Measurements from ENCODE around the gene GRM1. TPM values are rescaled to one million over a fixed set of nuclear protein-coding genes. Genes with fewer than 3 reads are reported as not detected.

GRM1 gene
- total and polyA plus RNA-seq, 2 donors (not counting 1 experiment from before 2014, with no cell fraction given), result 0.17 TPM; not detected in 1

- H3K9me3 ChIP-seq (ENCODE audit: control insufficient read depth, insufficient read depth, low read depth, low read length), result no peaks in the 10 kb centered on the region
- H3K4me1 ChIP-seq (ENCODE audit: control insufficient read depth, extremely low read depth, insufficient read depth, low read length), result no peaks in the 10 kb centered on the region
- no peaks in the 10 kb centered on the region for H4K20me1 ChIP-seq (ENCODE audit: control insufficient read depth, extremely low read depth, insufficient read depth, low read length)
- H3K27me3 ChIP-seq (ENCODE audit: control insufficient read depth, insufficient read depth, low read length), result no peaks in the 10 kb centered on the region
- TF ChIP-seq EZH2 (IDR thresholded peaks at IDR 0.05; ENCODE audit: low read length, missing control alignments) (no peak), CTCF (conservative IDR thresholded peaks at IDR 0.05 in 1 of 2, IDR thresholded peaks at IDR 0.05 in 1 of 2; ENCODE audit: low read depth in 1 of 2, low read length in 2 of 2) (no peak)
- no peak for DNase-seq (ENCODE audit: low read depth in 2 of 2)
- H3K4me3 ChIP-seq (replicated peaks in 1 of 4; ENCODE audit: control extremely low read depth in 1 of 4, insufficient read depth in 1 of 4, low read depth in 3 of 4, low read length in 4 of 4), result no peak overlapping the region
- H3K4me2 ChIP-seq (ENCODE audit: extremely low read depth, insufficient read depth, low read length), result no peak overlapping the region
- no peaks in the 10 kb centered on the region for H3K36me3 ChIP-seq (ENCODE audit: control insufficient read depth, insufficient read depth, low read length)
- H3K9ac ChIP-seq (ENCODE audit: insufficient read depth, low read length), result no peak overlapping the region
- H2AFZ ChIP-seq (ENCODE audit: low read length), result no peak overlapping the region
- H3K27ac ChIP-seq (ENCODE audit: insufficient read depth, low read length), result no peak overlapping the region
- H3K79me2 ChIP-seq (ENCODE audit: control insufficient read depth, insufficient read depth, low read length), result no peaks in the 10 kb centered on the region
These were observed 217.2 kb downstream of the GRM1 start for GRCh38 chr6:146246028-146246427.

- no peaks in the 10 kb centered on the region for H3K79me2 ChIP-seq (ENCODE audit: control insufficient read depth, insufficient read depth, low read length)
- peak in 1 of 2 donors; percentile 45 for DNase-seq (ENCODE audit: low read depth in 2 of 2)
- no peak overlapping the region for H3K9ac ChIP-seq (ENCODE audit: insufficient read depth, low read length)
- no peaks in the 10 kb centered on the region for H3K27me3 ChIP-seq (ENCODE audit: control insufficient read depth, insufficient read depth, low read length)
- TF ChIP-seq CTCF (conservative IDR thresholded peaks at IDR 0.05 in 1 of 2, IDR thresholded peaks at IDR 0.05 in 1 of 2; ENCODE audit: low read depth in 1 of 2, low read length in 2 of 2) (no peak), EZH2 (IDR thresholded peaks at IDR 0.05; ENCODE audit: low read length, missing control alignments) (no peak)
- H3K27ac ChIP-seq (ENCODE audit: insufficient read depth, low read length), result no peak overlapping the region
- H3K4me3 ChIP-seq (replicated peaks in 1 of 4; ENCODE audit: control extremely low read depth in 1 of 4, insufficient read depth in 1 of 4, low read depth in 3 of 4, low read length in 4 of 4), result no peak overlapping the region
- H3K4me2 ChIP-seq (ENCODE audit: extremely low read depth, insufficient read depth, low read length), result no peak overlapping the region
- H3K9me3 ChIP-seq (ENCODE audit: control insufficient read depth, insufficient read depth, low read depth, low read length), result no peaks in the 10 kb centered on the region
- H3K36me3 ChIP-seq (ENCODE audit: control insufficient read depth, insufficient read depth, low read length), result no peaks in the 10 kb centered on the region
- H4K20me1 ChIP-seq (ENCODE audit: control insufficient read depth, extremely low read depth, insufficient read depth, low read length), result no peaks in the 10 kb centered on the region
- no peak overlapping the region for H2AFZ ChIP-seq (ENCODE audit: low read length)
- H3K4me1 ChIP-seq (ENCODE audit: control insufficient read depth, extremely low read depth, insufficient read depth, low read length), result no peaks in the 10 kb centered on the region
These were observed 224.8 kb downstream of the GRM1 start for GRCh38 chr6:146253691-146254090.

- DNase-seq (ENCODE audit: low read depth in 2 of 2), result peak in 1 of 2 donors; percentile 52
- Histone ChIP-seq H3K79me2 (ENCODE audit: control insufficient read depth, insufficient read depth, low read length) (no peaks in the 10 kb centered on the region), H3K9me3 (ENCODE audit: control insufficient read depth, insufficient read depth, low read depth, low read length) (no peaks in the 10 kb centered on the region), H3K27ac (ENCODE audit: insufficient read depth, low read length) (no peak overlapping the region), H3K4me1 (ENCODE audit: control insufficient read depth, extremely low read depth, insufficient read depth, low read length) (no peaks in the 10 kb centered on the region), H3K36me3 (ENCODE audit: control insufficient read depth, insufficient read depth, low read length) (no peaks in the 10 kb centered on the region), H4K20me1 (ENCODE audit: control insufficient read depth, extremely low read depth, insufficient read depth, low read length) (no peaks in the 10 kb centered on the region), H3K9ac (ENCODE audit: insufficient read depth, low read length) (no peak overlapping the region), H3K4me2 (ENCODE audit: extremely low read depth, insufficient read depth, low read length) (no peak overlapping the region), H2AFZ (ENCODE audit: low read length) (no peak overlapping the region), H3K4me3 (replicated peaks in 1 of 4; ENCODE audit: control extremely low read depth in 1 of 4, insufficient read depth in 1 of 4, low read depth in 3 of 4, low read length in 4 of 4) (no peak overlapping the region), H3K27me3 (ENCODE audit: control insufficient read depth, insufficient read depth, low read length) (no peaks in the 10 kb centered on the region)
- no peak for TF ChIP-seq CTCF (conservative IDR thresholded peaks at IDR 0.05 in 1 of 2, IDR thresholded peaks at IDR 0.05 in 1 of 2; ENCODE audit: low read depth in 1 of 2, low read length in 2 of 2)
- TF ChIP-seq EZH2 (IDR thresholded peaks at IDR 0.05; ENCODE audit: low read length, missing control alignments), result no peak
These were observed 229.3 kb downstream of the GRM1 start for GRCh38 chr6:146258206-146258605.
